Endothelial cell of umbilical vein (primary cell): Measurements from ENCODE around the gene RFWD3. TPM values are rescaled to one million over a fixed set of nuclear protein-coding genes. Genes with fewer than 3 reads are reported as not detected.
A peak's percentile ranks its signal among the peaks of the same experiment; 100 is the strongest.

Source experiments
- BruUV-seq: library from RNA; stranded (reverse); fragments of 400-500 nt; replicated peaks from 2 replicates; lab custom pipeline; 2021; lab: Mats Ljungman, UMichigan
- CTCF ChIA-PET: fragments of 300-600, 350-600 bp; sonication (Branson Sonifier 250); formaldehyde crosslinking; loops from one replicate; lab custom pipeline; 2021; ENCODE audit warnings: antibody characterized with exemption, inconsistent platforms; lab: Charles Lee
- POLR2A ChIA-PET: fragments of 300-600, 350-600 bp; sonication (Branson Sonifier 250); formaldehyde crosslinking; loops from one replicate; lab custom pipeline; 2021; ENCODE audit warnings: antibody characterized with exemption, inconsistent platforms; lab: Charles Lee
- DNase-seq: peaks from one replicate; pipeline ENCODE4 v3.0.0-alpha.2; 2011; ENCODE audit warnings: low read depth, low spot score
- FAIRE-seq: peaks from 2 replicates; lab custom pipeline; 2011; peaks lifted over from hg19 to GRCh38; lab: Jason Lieb, UNC
- H2AFZ ChIP-seq: 2 replicates; pipeline ENCODE4 v1.6.0; 2012; ENCODE audit warnings: low read depth, low read length, control low read depth, inconsistent platforms
- H3K27ac ChIP-seq: 2 replicates; pipeline ENCODE4 v1.5.1; 2011; ENCODE audit warnings: low read depth, mild to moderate bottlenecking, control low read depth, low read length, moderate library complexity; ENCODE audit not compliant: insufficient read depth
- H3K27me3 ChIP-seq, 2 experiments: 2 replicates each; pipeline versions ENCODE4 v1.6.0 to v1.6.1; 2011; ENCODE audit warnings: low read length in 2 of 2, mixed read lengths in 1 of 2; ENCODE audit not compliant: control insufficient read depth in 2 of 2, insufficient read depth in 2 of 2
- H3K36me3 ChIP-seq, 2 experiments: 2 replicates in 1 of 2; 3 replicates in 1 of 2; pipeline ENCODE4 v1.5.1; 2011; ENCODE audit warnings: low read length in 2 of 2, mild to moderate bottlenecking in 1 of 2, moderate library complexity in 1 of 2; ENCODE audit not compliant: control insufficient read depth in 2 of 2, insufficient read depth in 2 of 2; ENCODE audit errors: extremely low read depth in 1 of 2
- H3K4me1 ChIP-seq: 3 replicates; pipeline ENCODE4 v1.5.1; 2011; ENCODE audit warnings: mild to moderate bottlenecking, low read length; ENCODE audit not compliant: control insufficient read depth, insufficient read depth; ENCODE audit errors: extremely low read depth
- H3K4me2 ChIP-seq: 2 replicates; pipeline ENCODE4 v1.6.1; 2011; ENCODE audit warnings: low read length, control low read depth, mixed read lengths; ENCODE audit not compliant: insufficient read depth
- H3K4me3 ChIP-seq, 3 experiments: fragments of 200-600 bp in 1 of 3; sonication (generic), shearing (Covaris generic) in 1 of 3; replicated peaks in 1 of 3; 2 replicates each; pipeline ENCODE4 v1.5.1; 2011 to 2016; ENCODE audit warnings: control low read depth in 3 of 3, low read length in 3 of 3, mild to moderate bottlenecking in 2 of 3, inconsistent platforms in 1 of 3, low read depth in 1 of 3, moderate library complexity in 1 of 3; ENCODE audit not compliant: insufficient read depth in 1 of 3
- H3K79me2 ChIP-seq: 2 replicates; pipeline ENCODE4 v1.6.0; 2012; ENCODE audit warnings: low read length, inconsistent platforms; ENCODE audit not compliant: control insufficient read depth, insufficient read depth
- H3K9ac ChIP-seq: replicated peaks from 2 replicates; pipeline ENCODE3; 2011; ENCODE audit warnings: low read length, control low read depth; ENCODE audit not compliant: insufficient read depth; ENCODE audit errors: extremely low read depth
- H3K9me1 ChIP-seq: replicated peaks from 3 replicates; pipeline ENCODE4 v1.6.0; 2011; ENCODE audit warnings: mild to moderate bottlenecking, low read length; ENCODE audit not compliant: control insufficient read depth, insufficient read depth; ENCODE audit errors: extremely low read depth
- H3K9me3 ChIP-seq: replicated peaks from 2 replicates; pipeline ENCODE4 v1.5.1; 2012; ENCODE audit warnings: low read length, inconsistent platforms; ENCODE audit not compliant: control insufficient read depth, insufficient read depth
- H4K20me1 ChIP-seq: replicated peaks from 2 replicates; pipeline ENCODE3; 2011; ENCODE audit warnings: mild to moderate bottlenecking, low read length; ENCODE audit not compliant: control insufficient read depth, insufficient read depth; ENCODE audit errors: extremely low read depth
- EZH2 ChIP-seq: IDR thresholded peaks from 2 replicates; pipeline ENCODE4 v1.6.1; 2012; ENCODE audit warnings: borderline replicate concordance, low read depth, mild to moderate bottlenecking, moderate library complexity, low read length, inconsistent platforms; ENCODE audit not compliant: severe bottlenecking
- FOS ChIP-seq: IDR thresholded peaks from 2 replicates; pipeline ENCODE4 v1.6.1; 2011; ENCODE audit warnings: mild to moderate bottlenecking, low read length, moderate library complexity, borderline replicate concordance; ENCODE audit not compliant: insufficient read depth
- GATA2 ChIP-seq: IDR thresholded peaks from 2 replicates; pipeline ENCODE4 v1.7.0; 2011; ENCODE audit warnings: low read depth, mild to moderate bottlenecking, moderate library complexity, mixed read lengths, low read length; ENCODE audit not compliant: insufficient read length, insufficient read depth
- JUN ChIP-seq: IDR thresholded peaks from 2 replicates; pipeline ENCODE4 v1.6.1; 2011; ENCODE audit warnings: borderline replicate concordance, low read depth; ENCODE audit not compliant: insufficient read length, insufficient read depth
- MYC ChIP-seq: IDR thresholded peaks from one replicate; pipeline ENCODE4 v1.6.1; 2011; ENCODE audit warnings: mild to moderate bottlenecking, low read depth, low read length
- POLR2A ChIP-seq: IDR thresholded peaks from 2 replicates; pipeline ENCODE4 v1.6.1; 2012; ENCODE audit warnings: low read depth, mild to moderate bottlenecking, control low read depth, low read length
- POLR2AphosphoS5 ChIP-seq: IDR thresholded peaks from 2 replicates; pipeline ENCODE4 v1.6.1; 2012; ENCODE audit warnings: low read depth, mild to moderate bottlenecking, control low read depth, low read length, moderate library complexity; ENCODE audit not compliant: insufficient read depth
- dilution Hi-C: fragments of 300-500 bp; cut with MboI; formaldehyde crosslinking; loops from one replicate; pipeline ENCODE4 v1.15.0; 2019; ENCODE audit warnings: low sequenced_read_pairs; ENCODE audit not compliant: extremely low pct_ligation_motif_present
- intact Hi-C: fragments of 100-400 bp; cut with micrococcal nuclease; formaldehyde crosslinking; loops from one replicate; pipeline ENCODE4 v1.10.0; 2022
- polyA plus RNA-seq, 4 experiments: library from polyadenylated mRNA; depleted of rRNA in 3 of 4; stranded (reverse) in 3 of 4; unstranded in 1 of 4; fragments of >200 nt; gene quantifications; 2 replicates each; pipeline versions ENCODE4 v1.2.1 to v1.2.3, GENCODE V29; 2011 to 2012; ENCODE audit warnings: missing spikeins in 1 of 4
- total RNA-seq: library from RNA; stranded (reverse); gene quantifications from 2 replicates; pipeline ENCODE4 v1.2.3, GENCODE V29; 2021
- TF ChIP-seq, protein P1 (sequence below): IDR thresholded peaks from 2 replicates; pipeline ENCODE4 v1.6.1; 2011; ENCODE audit not compliant: insufficient read depth, insufficient read length
- TF ChIP-seq, protein P2 (sequence below), 2 donors: IDR thresholded peaks; 1 replicate in 1 of 2; 2 replicates in 1 of 2; pipeline ENCODE4 v1.5.1; 2011; ENCODE audit warnings: low read length in 2 of 2, mild to moderate bottlenecking in 2 of 2, moderate library complexity in 2 of 2, control low read depth in 1 of 2, inconsistent platforms in 1 of 2, low read depth in 1 of 2; ENCODE audit not compliant: insufficient read depth in 1 of 2; ENCODE audit errors: extremely low read depth in 1 of 2

RFWD3 gene
- total and polyA plus RNA-seq, 2 donors (not counting 3 experiments of a cell fraction or from before 2014, with no cell fraction given), result 27.3 to 51.6 TPM

DNA sequence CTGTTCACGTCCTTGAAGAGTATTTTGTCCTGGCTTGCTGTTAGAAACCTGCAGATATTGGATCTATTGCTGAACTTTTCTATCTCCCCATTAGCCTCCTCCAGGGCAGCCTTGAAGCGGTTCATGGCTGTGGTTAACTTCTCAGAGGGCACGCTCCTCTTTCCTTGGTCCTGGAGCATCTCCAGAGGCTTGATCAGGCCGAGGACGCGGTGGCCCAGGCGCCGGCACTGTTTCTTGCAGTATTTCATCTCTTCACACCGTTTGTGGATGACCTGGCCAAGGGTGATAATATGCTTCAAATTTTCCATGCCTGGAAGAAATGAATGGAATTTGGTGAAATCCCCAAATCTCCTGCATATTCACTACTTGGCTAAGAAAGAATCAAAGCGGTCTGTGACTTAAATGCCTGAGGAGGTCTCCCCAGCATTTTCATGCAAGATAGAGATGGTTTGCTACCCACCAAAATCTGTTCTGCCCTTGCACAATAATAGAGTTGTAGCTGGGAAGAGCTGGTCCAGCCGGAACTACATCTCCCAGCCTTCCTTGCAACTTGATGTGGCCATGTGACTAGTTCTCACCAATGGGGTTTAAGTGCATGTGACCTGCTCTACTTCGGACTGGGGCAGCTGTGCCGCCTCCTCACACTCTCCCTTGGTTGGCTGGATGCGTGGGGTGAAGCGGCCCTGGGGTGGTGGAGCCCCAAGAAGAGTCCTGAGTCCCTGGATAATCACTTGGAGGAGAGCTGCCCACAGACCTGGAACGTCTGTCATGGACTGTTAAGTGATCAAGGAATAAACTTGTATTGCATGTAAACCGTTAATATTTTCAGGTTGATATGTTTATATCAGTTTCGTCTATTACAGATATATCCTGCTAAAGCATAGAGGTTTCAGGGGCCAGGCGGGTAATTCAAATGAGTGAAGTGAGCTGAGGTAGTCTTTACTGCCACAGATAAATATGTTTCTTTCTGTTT, 29.1 kb upstream of the RFWD3 start:
- ChIA-PET CTCF (interaction anchor here (1.0 kb wide), 1 partner anchor 8 kb away, joined by 3 read pairs; no protein-coding TSS in a partner anchor), POLR2A (interaction anchor here (0.6 to 0.7 kb wide), 2 partner anchors 11 to 29 kb away, joined by 3 to 6 read pairs; no protein-coding TSS in a partner anchor)
- Histone ChIP-seq H3K36me3 (peaks cover 3 to 10% of the 10 kb centered on the region in 2 experiments), H3K4me3 (peak overlapping the region; percentile 18 to 60 (median 35)), H3K9me1 (no peaks in the 10 kb centered on the region), H3K27me3 (no peaks in the 10 kb centered on the region), H3K79me2 (peaks cover 37% of the 10 kb centered on the region), H3K9ac (no peak overlapping the region), H3K4me1 (peaks cover 13% of the 10 kb centered on the region), H2AFZ (peak overlapping the region; percentile 58), H4K20me1 (no peaks in the 10 kb centered on the region), H3K9me3 (no peaks in the 10 kb centered on the region), H3K27ac (no peak overlapping the region), H3K4me2 (peak overlapping the region; percentile 75)
- dilution Hi-C loops, result no loop called here
- DNase-seq, result peak; percentile 92
- peak; percentile 96 for FAIRE-seq
- TF ChIP-seq EZH2 (no peak), POLR2A (peak; percentile 69), FOS (no peak), GATA2 (no peak), MYC (no peak), POLR2AphosphoS5 (peak; percentile 38), JUN (no peak)
- TF ChIP-seq, protein P1, sequence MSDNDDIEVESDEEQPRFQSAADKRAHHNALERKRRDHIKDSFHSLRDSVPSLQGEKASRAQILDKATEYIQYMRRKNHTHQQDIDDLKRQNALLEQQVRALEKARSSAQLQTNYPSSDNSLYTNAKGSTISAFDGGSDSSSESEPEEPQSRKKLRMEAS, result peak; percentile 99
- TF ChIP-seq, protein P2, sequence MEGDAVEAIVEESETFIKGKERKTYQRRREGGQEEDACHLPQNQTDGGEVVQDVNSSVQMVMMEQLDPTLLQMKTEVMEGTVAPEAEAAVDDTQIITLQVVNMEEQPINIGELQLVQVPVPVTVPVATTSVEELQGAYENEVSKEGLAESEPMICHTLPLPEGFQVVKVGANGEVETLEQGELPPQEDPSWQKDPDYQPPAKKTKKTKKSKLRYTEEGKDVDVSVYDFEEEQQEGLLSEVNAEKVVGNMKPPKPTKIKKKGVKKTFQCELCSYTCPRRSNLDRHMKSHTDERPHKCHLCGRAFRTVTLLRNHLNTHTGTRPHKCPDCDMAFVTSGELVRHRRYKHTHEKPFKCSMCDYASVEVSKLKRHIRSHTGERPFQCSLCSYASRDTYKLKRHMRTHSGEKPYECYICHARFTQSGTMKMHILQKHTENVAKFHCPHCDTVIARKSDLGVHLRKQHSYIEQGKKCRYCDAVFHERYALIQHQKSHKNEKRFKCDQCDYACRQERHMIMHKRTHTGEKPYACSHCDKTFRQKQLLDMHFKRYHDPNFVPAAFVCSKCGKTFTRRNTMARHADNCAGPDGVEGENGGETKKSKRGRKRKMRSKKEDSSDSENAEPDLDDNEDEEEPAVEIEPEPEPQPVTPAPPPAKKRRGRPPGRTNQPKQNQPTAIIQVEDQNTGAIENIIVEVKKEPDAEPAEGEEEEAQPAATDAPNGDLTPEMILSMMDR (IDR thresholded peaks at IDR 0.05; ENCODE audit: extremely low read depth in 1 of 2, insufficient read depth in 1 of 2, low read depth in 1 of 2, low read length in 2 of 2), result no peak
- intact Hi-C loops, result no loop called here
- no TSS peak for BruUV-seq
